ENCODE measurements around the gene CASZ1.

- no peak for TF ChIP-seq CTCF (conservative IDR thresholded peaks at IDR 0.05 in 1 of 2, IDR thresholded peaks at IDR 0.05 in 1 of 2; ENCODE audit: low read depth in 1 of 2, low read length in 2 of 2)
- TF ChIP-seq EZH2 (IDR thresholded peaks at IDR 0.05; ENCODE audit: low read length, missing control alignments): no peak
Observed at GRCh38 chr1:10681296-10682107, 114.9 kb downstream of the CASZ1 start.
